GM19438 (cell line): ENCODE results near the gene PTPRK.

Experiments used
- ATAC-seq: cut with Tn5 transposase; IDR thresholded peaks from one replicate; pipeline ENCODE4 v1.9.1; 2021; ENCODE audit warnings: low read depth; ENCODE audit not compliant: unreplicated experiment

PTPRK gene

GRCh38 chr6:128520436-128521281, at the start of gene PTPRK:
TSS of gene PTPRK (minus strand) at chr6:128520599. CDS start at chr6:128520358, 241 bp downstream.
- ATAC-seq = peak; percentile 80

GRCh38 chr6:128567029-128567428, 46.6 kb upstream of the PTPRK start:
- no peak for ATAC-seq

- ATAC-seq = no peak
These were observed 40.6 kb upstream of the PTPRK start for GRCh38 chr6:128560966-128561365.

- no peak for ATAC-seq
These were observed 38.5 kb upstream of the PTPRK start for GRCh38 chr6:128558924-128559323.

GRCh38 chr6:128558021-128558420, 37.6 kb upstream of the PTPRK start:
- ATAC-seq = peak; percentile 60

- no peak for ATAC-seq
These were observed 36.7 kb upstream of the PTPRK start for GRCh38 chr6:128557081-128557480.

- ATAC-seq = no peak
These were observed 33.9 kb upstream of the PTPRK start for GRCh38 chr6:128554302-128554701.

GRCh38 chr6:128541261-128541660, 20.9 kb upstream of the PTPRK start:
- ATAC-seq = no peak

GRCh38 chr6:128538763-128539162, 18.4 kb upstream of the PTPRK start:
- ATAC-seq = no peak

GRCh38 chr6:128532827-128533226, 12.4 kb upstream of the PTPRK start:
- ATAC-seq = no peak

- ATAC-seq = no peak
These were observed 11.7 kb upstream of the PTPRK start for GRCh38 chr6:128532136-128532535.

GRCh38 chr6:128531696-128532095, 11.3 kb upstream of the PTPRK start:
- no peak for ATAC-seq

GRCh38 chr6:128528241-128528640, 7.8 kb upstream of the PTPRK start:
- no peak for ATAC-seq

- no peak for ATAC-seq
These were observed 7.0 kb upstream of the PTPRK start for GRCh38 chr6:128527375-128527774.

GRCh38 chr6:128526152-128526914, 5.9 kb upstream of the PTPRK start:
- ATAC-seq = no peak

- no peak for ATAC-seq
These were observed 5.0 kb upstream of the PTPRK start for GRCh38 chr6:128525406-128525805.

- no peak for ATAC-seq
These were observed 858 bp upstream of the PTPRK start for GRCh38 chr6:128521282-128521632.

- peak; percentile 23 for ATAC-seq
These were observed 416 bp downstream of the PTPRK start for GRCh38 chr6:128519931-128520435.

- ATAC-seq = no peak
These were observed 1.1 kb downstream of the PTPRK start for GRCh38 chr6:128519132-128519930.

GRCh38 chr6:128518434-128519131, 1.8 kb downstream of the PTPRK start:
- no peak for ATAC-seq
